Measurements from ENCODE around the gene FOXP4.
A peak's percentile ranks its signal among the peaks of the same experiment; 100 is the strongest.

FOXP4 gene

DNA sequence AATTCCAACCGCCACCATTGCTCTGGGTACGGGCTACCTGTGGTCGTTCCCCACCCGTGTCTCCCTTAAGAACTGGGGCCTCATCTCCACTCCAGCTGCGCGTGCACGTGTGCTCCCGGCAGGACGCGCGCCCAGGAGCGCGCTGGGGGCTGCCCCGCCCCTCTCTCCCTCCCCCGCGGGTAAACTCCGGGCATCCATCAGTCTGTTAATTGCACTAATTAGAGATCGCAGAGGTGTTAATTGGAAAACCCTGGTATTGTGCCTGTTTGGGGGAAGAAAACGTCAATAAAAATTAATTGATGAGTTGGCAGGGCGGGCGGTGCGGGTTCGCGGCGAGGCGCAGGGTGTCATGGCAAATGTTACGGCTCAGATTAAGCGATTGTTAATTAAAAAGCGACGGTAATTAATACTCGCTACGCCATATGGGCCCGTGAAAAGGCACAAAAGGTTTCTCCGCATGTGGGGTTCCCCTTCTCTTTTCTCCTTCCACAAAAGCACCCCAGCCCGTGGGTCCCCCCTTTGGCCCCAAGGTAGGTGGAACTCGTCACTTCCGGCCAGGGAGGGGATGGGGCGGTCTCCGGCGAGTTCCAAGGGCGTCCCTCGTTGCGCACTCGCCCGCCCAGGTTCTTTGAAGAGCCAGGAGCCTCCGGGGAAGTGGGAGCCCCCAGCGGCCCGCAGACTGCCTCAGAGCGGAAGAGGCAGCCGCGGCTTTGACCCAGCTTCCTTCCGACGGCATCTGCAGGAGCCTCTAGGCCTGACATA, 14.4 kb downstream of the FOXP4 start:
- peaks cover 5% of the 10 kb centered on the region for H3K36me3 Mint-ChIP-seq
- H3K4me3 Mint-ChIP-seq = peak overlapping the region; percentile 97
- ATAC-seq (ENCODE audit: low read depth) = peak; percentile 89
- no peaks in the 10 kb centered on the region for H3K9me3 Mint-ChIP-seq
- no peaks in the 10 kb centered on the region for H3K27me3 Mint-ChIP-seq
- DNase-seq (ENCODE audit: low spot score in 2 of 2) = peak; percentile 79 to 81
- peaks cover 13% of the 10 kb centered on the region for H3K4me1 Mint-ChIP-seq
- H3K27ac Mint-ChIP-seq = peak overlapping the region; percentile 99

DNA sequence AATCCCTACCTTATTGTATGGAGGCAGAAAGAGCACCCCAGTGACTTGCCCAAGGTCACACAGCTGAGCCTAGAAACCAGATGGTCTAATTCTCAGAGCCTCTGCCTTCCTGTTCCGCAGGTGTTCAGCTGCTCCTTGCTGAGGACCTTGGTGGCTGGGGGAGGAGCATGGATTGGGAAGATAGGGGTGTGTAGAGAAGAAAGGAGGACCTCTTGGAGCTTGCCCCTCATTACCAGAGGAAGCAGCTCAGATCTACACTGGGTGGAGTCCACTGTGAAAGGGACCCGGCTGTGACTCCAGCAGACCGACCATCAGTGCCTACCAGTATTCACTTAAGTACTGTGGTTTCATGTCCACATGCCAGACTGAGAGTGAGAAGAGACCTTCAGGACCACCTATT, 15.2 kb downstream of the FOXP4 start:
- no peak for DNase-seq (ENCODE audit: low spot score in 2 of 2)
- H3K27ac Mint-ChIP-seq = peak overlapping the region; percentile 99
- no peaks in the 10 kb centered on the region for H3K9me3 Mint-ChIP-seq
- peak overlapping the region; percentile 97 for H3K4me3 Mint-ChIP-seq
- ATAC-seq (ENCODE audit: low read depth) = no peak
- peaks cover 13% of the 10 kb centered on the region for H3K4me1 Mint-ChIP-seq
- peaks cover 13% of the 10 kb centered on the region for H3K36me3 Mint-ChIP-seq
- no peaks in the 10 kb centered on the region for H3K27me3 Mint-ChIP-seq

DNA sequence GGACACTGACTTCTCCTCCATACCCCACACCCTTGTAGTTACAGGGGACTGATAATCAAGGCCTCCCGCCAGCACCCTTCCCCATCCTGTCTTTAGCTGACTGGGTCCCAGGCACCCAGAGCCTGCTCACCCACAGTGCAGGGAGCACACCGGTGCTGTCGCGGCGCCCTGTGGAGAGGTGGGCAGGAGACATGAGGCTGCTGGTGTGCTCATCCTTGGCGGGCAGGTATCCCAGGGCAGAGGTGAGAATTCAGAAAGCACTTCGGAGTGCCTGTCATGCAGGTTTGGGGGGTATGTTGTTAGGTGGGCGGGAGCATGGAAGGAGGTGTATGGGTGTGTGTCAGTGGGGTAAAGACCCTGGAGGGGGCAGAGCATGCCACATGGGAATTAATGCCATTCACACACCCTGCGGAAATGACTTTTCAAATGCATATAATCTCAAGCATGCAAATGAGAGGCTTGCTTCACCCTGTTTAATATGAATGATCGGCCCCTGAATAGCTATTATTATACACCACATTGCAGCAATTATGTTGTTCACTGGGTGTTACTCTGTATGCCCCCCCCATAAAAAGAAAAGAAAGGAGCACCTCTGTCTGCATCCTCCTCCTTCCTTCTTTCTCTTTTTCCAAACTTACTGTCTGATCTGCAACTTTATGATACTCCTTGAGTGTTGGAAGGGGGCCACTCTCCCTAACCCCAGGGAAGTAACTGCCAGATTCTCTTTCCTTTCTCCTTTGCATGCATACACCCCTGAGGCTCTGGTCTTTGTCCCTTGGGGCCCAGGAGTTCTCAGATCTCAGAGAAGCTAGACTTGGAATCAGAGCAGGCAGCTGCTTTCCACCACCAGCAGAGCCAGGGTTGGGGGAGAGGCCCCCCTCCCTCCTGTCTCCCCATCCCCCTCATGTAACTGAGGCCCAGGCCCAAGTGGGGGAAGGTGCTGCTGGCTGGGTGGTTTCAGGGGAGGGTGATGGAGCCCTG, 16.0 kb downstream of the FOXP4 start:
- Mint-ChIP-seq H3K36me3 (peaks cover 18% of the 10 kb centered on the region), H3K27me3 (no peaks in the 10 kb centered on the region), H3K9me3 (no peaks in the 10 kb centered on the region), H3K4me1 (peaks cover 13% of the 10 kb centered on the region), H3K27ac (peak overlapping the region; percentile 99), H3K4me3 (no peak overlapping the region)
- DNase-seq (ENCODE audit: low spot score in 2 of 2) (no peak), ATAC-seq (ENCODE audit: low read depth) (no peak)

DNA sequence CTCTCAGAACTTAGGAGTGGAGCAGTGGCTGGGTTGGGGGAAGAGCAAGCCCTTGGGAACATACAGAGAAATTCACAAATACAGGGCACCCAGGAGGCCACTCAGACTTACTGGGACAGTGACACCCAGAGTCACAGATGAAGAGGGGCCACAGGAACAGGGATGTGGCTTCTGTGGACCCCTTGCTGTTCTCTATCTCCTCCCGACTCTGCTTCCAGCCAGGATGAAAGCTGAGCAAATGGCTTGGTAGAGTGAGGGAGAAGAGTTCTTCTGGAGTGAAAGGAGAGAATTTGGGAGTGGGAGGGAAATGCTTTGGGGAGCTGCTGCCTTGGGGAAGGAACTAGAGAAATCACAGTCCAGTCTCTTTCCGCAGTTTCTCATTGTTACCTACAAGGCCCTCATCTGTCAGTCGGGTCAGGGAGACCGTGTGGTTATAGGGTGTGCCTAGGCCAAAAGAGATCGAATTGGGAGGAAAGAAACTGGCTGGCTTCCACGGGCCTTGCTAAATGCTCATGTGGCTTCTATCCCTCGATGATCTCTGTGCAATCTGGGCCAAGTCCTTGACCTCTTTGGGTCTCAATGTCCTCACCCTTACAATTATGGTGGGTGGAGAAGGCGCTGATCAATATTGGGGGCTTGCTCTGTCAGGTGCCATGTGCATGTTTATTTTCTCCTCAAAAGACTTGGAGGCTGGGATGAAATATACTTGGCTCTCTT, 17.0 kb downstream of the FOXP4 start:
- Mint-ChIP-seq H3K9me3 (no peaks in the 10 kb centered on the region), H3K4me1 (peaks cover 13% of the 10 kb centered on the region), H3K27ac (no peak overlapping the region), H3K4me3 (no peak overlapping the region), H3K27me3 (no peaks in the 10 kb centered on the region), H3K36me3 (peaks cover 18% of the 10 kb centered on the region)
- DNase-seq (ENCODE audit: low spot score in 2 of 2) (no peak), ATAC-seq (ENCODE audit: low read depth) (no peak)

DNA sequence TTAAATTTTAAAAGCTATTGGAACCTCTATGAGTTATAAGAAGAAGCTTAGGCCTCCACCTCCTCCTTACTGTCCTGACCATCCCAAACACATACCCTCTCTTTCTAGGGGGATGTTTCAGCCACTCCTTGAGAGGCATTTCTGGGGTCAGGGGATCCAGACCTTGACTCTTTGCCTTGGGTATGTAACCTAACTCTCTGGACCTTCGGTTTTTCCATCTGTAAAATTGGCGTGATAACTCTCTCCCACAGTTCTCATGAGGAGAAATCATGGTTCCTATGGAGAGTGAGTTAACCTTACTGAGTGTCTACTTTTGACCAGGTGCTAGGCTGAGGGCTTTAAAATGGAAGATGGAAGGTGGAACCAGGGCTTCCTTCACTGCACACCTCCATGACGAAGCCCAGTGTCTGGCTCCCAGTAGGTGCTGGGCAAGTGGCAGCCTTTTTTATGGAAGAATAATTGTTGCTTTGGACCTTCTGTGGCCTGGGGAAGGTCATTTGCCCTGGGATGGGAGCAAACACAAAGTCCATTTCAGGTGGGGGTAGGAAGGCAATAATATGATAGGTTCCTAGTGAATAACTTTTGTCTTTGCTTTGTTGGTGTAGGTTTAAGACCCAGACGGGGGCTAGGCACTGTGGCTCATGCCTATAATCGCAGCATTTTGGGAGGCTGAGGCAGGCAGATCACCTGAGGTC, 18.4 kb downstream of the FOXP4 start:
- H3K27me3 Mint-ChIP-seq = no peaks in the 10 kb centered on the region
- H3K36me3 Mint-ChIP-seq = peaks cover 18% of the 10 kb centered on the region
- H3K27ac Mint-ChIP-seq = no peak overlapping the region
- H3K4me3 Mint-ChIP-seq = no peak overlapping the region
- DNase-seq (ENCODE audit: low spot score in 2 of 2) (no peak), ATAC-seq (ENCODE audit: low read depth) (no peak)
- peaks cover 10% of the 10 kb centered on the region for H3K4me1 Mint-ChIP-seq
- H3K9me3 Mint-ChIP-seq = no peaks in the 10 kb centered on the region

DNA sequence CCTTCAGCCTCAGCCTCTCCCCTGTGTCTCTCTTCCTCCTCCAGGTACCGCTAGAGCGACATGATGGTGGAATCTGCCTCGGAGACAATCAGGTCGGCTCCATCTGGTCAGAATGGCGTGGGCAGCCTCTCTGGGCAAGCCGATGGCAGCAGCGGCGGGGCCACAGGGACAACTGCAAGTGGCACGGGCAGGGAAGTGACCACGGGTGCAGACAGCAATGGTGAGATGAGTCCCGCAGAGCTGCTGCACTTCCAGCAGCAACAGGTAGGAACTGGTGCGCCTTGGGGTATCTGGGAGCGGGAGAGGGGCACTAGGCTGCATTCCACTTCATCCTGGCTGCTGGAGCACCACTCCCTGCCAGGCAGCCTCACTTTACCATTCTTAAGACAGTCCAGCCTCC, 19.5 kb downstream of the FOXP4 start:
- H3K4me1 Mint-ChIP-seq = peaks cover 9% of the 10 kb centered on the region
- no peaks in the 10 kb centered on the region for H3K27me3 Mint-ChIP-seq
- no peaks in the 10 kb centered on the region for H3K9me3 Mint-ChIP-seq
- H3K27ac Mint-ChIP-seq = no peak overlapping the region
- DNase-seq (ENCODE audit: low spot score in 2 of 2) (no peak), ATAC-seq (ENCODE audit: low read depth) (no peak)
- H3K4me3 Mint-ChIP-seq = no peak overlapping the region
- peaks cover 19% of the 10 kb centered on the region for H3K36me3 Mint-ChIP-seq

DNA sequence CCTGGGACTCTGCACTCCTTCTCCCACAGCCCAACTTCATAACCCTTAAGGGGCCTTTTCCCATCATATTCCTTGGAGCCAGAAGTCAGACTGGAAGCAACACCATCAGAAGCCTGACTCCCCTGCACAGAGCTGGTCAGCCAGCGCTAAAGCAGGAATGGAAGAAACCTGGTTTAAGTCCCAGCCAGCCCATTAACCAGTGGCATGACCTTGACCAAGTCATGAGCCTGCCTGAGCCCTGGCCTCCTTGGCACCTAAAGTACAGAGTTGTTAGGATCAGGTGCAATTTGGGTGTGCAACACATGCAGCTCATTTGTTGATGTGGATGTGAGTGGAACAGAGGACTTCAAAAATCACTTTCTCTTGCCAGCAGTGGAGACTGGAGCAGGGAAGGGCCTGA, 20.8 kb downstream of the FOXP4 start:
- H3K36me3 Mint-ChIP-seq = peaks cover 23% of the 10 kb centered on the region

DNA sequence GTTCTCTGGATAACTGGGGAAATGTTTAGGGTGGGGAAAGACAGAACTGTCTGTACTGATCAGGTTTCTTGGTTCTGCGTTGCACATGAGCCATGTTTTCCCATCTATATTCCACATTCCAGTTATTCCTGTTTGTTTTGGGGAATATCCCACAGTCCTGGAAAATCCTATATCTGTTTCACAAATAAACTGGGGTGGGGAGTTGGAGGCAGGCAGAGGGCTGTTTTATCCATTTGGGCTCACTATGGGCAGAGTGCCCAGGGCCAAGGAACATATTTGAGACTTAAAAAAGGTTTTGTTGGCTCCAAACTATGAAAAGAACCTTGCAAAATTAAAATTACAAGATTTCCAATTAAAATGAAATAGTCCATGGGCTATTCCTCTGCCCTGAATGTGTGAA, 21.5 kb downstream of the FOXP4 start:
- Mint-ChIP-seq H3K4me1 (peaks cover 4% of the 10 kb centered on the region), H3K36me3 (peaks cover 25% of the 10 kb centered on the region), H3K9me3 (no peaks in the 10 kb centered on the region), H3K27ac (no peak overlapping the region), H3K27me3 (no peaks in the 10 kb centered on the region), H3K4me3 (no peak overlapping the region)
- ATAC-seq (ENCODE audit: low read depth) = no peak
- DNase-seq (ENCODE audit: low spot score in 2 of 2) = no peak

More for the DNA sequence above, 20.8 kb downstream of the FOXP4 start:
- Mint-ChIP-seq H3K4me1 (peaks cover 3% of the 10 kb centered on the region), H3K27me3 (no peaks in the 10 kb centered on the region), H3K27ac (no peak overlapping the region), H3K9me3 (no peaks in the 10 kb centered on the region), H3K4me3 (no peak overlapping the region)
- no peak for DNase-seq (ENCODE audit: low spot score in 2 of 2)
- ATAC-seq (ENCODE audit: low read depth) = no peak

DNA sequence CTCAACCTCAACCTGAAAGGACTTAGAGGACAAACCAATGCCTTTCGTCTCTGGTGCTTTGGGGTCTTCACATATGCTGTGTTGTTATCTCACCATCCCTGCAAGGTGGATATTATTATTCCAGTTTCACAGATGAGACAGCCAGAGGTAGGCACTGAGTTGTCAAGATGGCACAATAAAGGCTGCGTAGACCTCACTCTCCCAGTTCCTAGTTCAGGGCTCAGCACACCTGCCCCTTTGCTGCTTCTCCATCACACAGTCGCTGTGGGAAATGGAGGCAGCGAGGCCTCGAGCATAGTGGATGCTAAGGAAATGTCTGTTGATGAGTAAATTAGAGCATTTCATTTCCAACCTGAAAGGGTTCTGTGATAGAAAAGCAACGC, 22.0 kb downstream of the FOXP4 start:
- Mint-ChIP-seq H3K27me3 (no peaks in the 10 kb centered on the region), H3K4me1 (peaks cover 8% of the 10 kb centered on the region), H3K36me3 (peaks cover 25% of the 10 kb centered on the region), H3K27ac (no peak overlapping the region), H3K9me3 (no peaks in the 10 kb centered on the region), H3K4me3 (no peak overlapping the region)
- ATAC-seq (ENCODE audit: low read depth) = no peak
- no peak for DNase-seq (ENCODE audit: low spot score in 2 of 2)

DNA sequence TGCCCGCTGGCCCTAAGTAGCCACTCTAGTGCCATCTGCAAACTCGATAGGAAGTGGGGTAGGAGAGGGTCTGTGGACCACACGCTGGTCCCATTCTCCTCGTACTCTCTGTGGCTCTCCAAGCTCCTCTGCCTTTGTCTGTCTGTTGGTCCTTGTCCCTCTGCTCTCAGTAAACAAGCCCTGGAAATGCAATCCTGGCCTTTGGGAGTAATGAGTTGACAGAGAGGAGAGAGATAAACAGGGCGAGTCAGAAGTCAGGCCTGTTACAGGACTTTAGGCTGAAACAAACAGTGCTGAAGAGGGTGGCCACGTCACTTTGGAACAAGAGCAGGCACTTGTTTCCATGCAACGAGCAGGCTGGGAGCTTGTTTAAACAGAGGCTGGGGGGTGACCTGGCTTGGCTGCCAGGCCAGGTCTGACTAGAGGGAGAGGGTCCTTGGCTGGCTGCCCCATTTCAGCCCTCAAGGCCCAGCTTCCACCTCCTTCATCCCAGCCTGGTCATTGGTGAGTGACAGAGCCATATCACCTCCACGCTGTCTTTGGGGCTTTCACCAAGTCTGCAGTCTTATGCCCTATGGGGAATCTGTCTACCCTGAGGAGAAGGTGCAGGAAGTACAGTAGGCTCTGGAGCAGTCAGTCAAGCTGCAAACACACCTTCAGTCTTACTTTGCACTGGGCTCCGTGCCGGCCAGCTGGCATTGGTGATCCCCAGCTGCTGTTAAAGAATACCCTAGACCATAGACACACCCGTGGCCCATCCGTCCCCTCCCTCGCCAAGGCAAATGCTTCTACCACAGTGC, 22.6 kb downstream of the FOXP4 start:
- peaks cover 12% of the 10 kb centered on the region for H3K4me1 Mint-ChIP-seq
- H3K27me3 Mint-ChIP-seq = no peaks in the 10 kb centered on the region
- DNase-seq (ENCODE audit: low spot score in 2 of 2) = no peak
- peaks cover 25% of the 10 kb centered on the region for H3K36me3 Mint-ChIP-seq
- ATAC-seq (ENCODE audit: low read depth) = no peak
- no peak overlapping the region for H3K4me3 Mint-ChIP-seq
- H3K9me3 Mint-ChIP-seq = no peaks in the 10 kb centered on the region
- H3K27ac Mint-ChIP-seq = no peak overlapping the region

DNA sequence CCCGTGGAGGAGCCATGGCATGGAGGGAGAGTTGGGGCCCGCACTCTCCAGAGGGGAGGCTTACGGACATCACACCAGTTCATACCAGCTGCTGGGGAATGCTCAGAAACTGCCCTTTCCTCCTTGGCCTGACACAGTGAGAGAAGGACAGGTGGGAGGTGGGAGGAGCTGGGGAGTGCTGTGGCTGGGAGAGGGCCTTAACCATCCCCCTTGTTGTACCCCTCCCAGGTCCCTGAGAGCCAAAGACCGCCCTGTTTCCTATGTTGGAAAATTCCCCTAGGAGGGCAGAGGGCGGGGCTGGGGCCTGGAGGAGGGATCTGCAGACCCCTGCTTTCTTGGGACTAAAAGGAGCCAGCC, 24.1 kb downstream of the FOXP4 start:
- ATAC-seq (ENCODE audit: low read depth) (no peak), DNase-seq (ENCODE audit: low spot score in 2 of 2) (no peak)
- H3K27me3 Mint-ChIP-seq = no peaks in the 10 kb centered on the region
- no peaks in the 10 kb centered on the region for H3K9me3 Mint-ChIP-seq
- peaks cover 23% of the 10 kb centered on the region for H3K36me3 Mint-ChIP-seq
- peaks cover 15% of the 10 kb centered on the region for H3K4me1 Mint-ChIP-seq
- H3K27ac Mint-ChIP-seq = peak overlapping the region; percentile 41
- H3K4me3 Mint-ChIP-seq = no peak overlapping the region

DNA sequence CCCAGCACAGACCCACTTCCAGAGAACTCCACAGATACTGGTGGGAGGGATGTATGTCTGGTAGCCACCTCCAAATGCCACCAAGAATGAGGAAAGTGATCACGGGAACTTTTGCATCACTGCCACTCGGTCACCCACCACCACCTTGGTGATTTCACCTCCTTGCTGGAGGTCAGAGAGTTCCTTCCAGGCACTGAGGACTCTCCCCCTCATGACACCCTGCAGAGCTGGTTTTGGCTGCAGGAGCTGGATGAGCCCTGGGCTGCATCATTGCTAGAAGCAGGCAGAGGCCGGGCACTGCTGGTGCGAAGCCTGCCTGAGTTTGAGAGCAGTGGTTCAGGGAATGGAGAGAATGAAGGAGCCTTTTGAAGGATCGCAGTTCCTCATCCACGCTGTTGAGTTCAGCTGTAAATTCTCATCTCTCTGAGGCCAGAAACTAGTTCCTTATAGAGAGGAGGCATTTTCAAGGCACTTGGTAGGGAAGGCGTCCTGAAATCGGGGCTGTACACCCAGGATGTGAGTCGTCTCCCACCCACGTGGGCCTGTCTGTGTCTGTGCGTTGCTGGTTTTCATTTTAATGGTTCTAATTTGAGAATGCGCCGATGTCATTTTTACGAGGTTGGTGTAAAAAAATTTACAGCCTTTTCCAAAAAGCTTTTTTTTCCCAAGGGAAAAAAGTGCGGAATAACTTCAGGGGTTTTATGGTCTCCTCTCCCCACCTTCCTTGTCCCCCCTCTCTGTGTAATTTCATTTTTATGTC, 25.0 kb downstream of the FOXP4 start:
- no peaks in the 10 kb centered on the region for H3K27me3 Mint-ChIP-seq
- H3K4me1 Mint-ChIP-seq = peaks cover 15% of the 10 kb centered on the region
- H3K27ac Mint-ChIP-seq = no peak overlapping the region
- no peak for ATAC-seq (ENCODE audit: low read depth)
- no peaks in the 10 kb centered on the region for H3K9me3 Mint-ChIP-seq
- H3K36me3 Mint-ChIP-seq = peaks cover 14% of the 10 kb centered on the region
- DNase-seq (ENCODE audit: low spot score in 2 of 2) = no peak
- H3K4me3 Mint-ChIP-seq = no peak overlapping the region
